ENCODE measurements around the gene GAK.

DNA sequence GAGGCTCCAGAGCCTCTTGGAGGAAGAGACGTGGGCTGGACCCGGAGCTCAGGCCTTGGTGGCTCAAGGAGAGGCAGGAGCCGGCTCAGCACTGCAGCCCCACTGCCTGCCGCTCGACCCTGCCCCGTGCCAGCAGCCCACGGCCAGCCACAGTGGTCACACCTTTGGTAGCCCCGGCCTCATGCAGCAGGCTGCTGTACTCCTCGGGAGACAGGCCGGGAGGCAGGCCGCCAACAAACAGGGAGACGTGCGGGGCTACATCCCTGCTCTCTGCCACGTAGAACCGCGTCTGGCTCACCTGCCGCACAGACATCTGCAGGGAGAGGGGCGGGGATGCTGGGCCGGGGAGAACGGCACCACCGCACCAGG is 33.6 kb upstream of the GAK start:
- TF ChIP-seq, protein P1, sequence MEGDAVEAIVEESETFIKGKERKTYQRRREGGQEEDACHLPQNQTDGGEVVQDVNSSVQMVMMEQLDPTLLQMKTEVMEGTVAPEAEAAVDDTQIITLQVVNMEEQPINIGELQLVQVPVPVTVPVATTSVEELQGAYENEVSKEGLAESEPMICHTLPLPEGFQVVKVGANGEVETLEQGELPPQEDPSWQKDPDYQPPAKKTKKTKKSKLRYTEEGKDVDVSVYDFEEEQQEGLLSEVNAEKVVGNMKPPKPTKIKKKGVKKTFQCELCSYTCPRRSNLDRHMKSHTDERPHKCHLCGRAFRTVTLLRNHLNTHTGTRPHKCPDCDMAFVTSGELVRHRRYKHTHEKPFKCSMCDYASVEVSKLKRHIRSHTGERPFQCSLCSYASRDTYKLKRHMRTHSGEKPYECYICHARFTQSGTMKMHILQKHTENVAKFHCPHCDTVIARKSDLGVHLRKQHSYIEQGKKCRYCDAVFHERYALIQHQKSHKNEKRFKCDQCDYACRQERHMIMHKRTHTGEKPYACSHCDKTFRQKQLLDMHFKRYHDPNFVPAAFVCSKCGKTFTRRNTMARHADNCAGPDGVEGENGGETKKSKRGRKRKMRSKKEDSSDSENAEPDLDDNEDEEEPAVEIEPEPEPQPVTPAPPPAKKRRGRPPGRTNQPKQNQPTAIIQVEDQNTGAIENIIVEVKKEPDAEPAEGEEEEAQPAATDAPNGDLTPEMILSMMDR (IDR thresholded peaks at IDR 0.05; ENCODE audit: insufficient read depth, low read depth, low read length): no peak
- TF ChIP-seq EZH2 (IDR thresholded peaks at IDR 0.05; ENCODE audit: insufficient read depth, low read length): no peak

Data from astrocyte (in vitro differentiated cells and primary cell).